ENCODE data around the gene TUNAR. TPM values are rescaled to one million over a fixed set of nuclear protein-coding genes. Genes with fewer than 3 reads are reported as not detected.

The TUNAR gene
- polyA plus RNA-seq, 1 donor from 2014 or later: 33.2 TPM

DNA sequence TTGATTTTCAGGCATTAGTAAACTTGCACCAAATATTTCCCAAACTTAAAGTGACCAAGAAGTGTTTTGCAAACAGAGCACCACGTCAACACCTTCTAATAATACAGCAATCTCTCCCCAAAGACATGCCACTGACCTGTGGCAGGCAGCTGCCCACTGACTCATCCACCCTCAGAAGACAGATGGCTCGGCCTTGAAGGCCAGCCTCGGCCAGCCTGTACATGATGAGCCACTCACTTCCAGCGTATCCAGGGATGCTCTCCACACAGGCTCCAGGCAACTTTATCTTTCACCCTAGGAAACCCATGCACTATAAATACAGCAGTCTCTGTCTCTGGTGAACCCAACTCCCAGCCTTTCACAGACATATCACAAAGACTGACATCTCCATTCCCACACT lies 62.7 kb downstream of the TUNAR start:
- H3K27ac ChIP-seq (ENCODE audit: low read length): no peak overlapping the region
- H3K9ac ChIP-seq (ENCODE audit: low read length): no peak overlapping the region
- no peaks in the 10 kb centered on the region for H3K79me2 ChIP-seq (replicated peaks; ENCODE audit: insufficient read depth, low read length)
- H3K4me3 ChIP-seq (ENCODE audit: low read length): no peak overlapping the region
- no peaks in the 10 kb centered on the region for H3K27me3 ChIP-seq (ENCODE audit: insufficient read depth, low read depth, low read length)
- peaks cover 3% of the 10 kb centered on the region for H3K9me3 ChIP-seq (ENCODE audit: low read length)
- no peaks in the 10 kb centered on the region for H3K9me2 ChIP-seq (ENCODE audit: insufficient read depth, low read length)
- TF ChIP-seq EP300 (conservative IDR thresholded peaks at IDR 0.05; ENCODE audit: poor library complexity, severe bottlenecking): no peak
- TF ChIP-seq EZH2 (IDR thresholded peaks at IDR 0.05; ENCODE audit: borderline replicate concordance, insufficient read depth, low read length, poor library complexity, severe bottlenecking): no peak
- no peak overlapping the region for H3K4me2 ChIP-seq (ENCODE audit: low read length)
- no peak overlapping the region for H2AFZ ChIP-seq (ENCODE audit: low read depth, low read length)
- no peaks in the 10 kb centered on the region for H3K36me3 ChIP-seq (ENCODE audit: insufficient read depth, low read length)
- no peaks in the 10 kb centered on the region for H3F3A ChIP-seq (ENCODE audit: insufficient read depth, low read length, poor library complexity, severe bottlenecking)
- no peaks in the 10 kb centered on the region for H4K20me1 ChIP-seq (ENCODE audit: insufficient read depth)

DNA sequence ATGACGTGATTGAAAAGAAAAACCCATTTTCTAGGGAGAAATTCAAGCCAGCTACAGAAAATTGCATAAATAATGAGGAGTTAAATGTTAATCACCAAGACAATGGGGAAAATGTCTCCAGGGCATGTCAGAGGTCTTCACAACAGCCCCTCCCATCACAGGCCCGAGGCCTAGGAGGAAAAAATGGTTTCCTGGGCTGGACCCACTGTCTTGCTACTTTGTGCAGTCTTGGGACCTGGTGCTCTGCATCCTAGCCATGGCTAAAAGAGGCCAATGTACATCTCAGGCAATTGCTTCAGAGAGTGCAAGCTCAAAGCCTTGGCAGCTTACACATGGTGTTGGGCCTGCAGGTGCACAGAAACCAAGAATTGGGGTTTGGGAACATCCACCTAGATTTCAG lies 65.3 kb downstream of the TUNAR start:
- H4K20me1 ChIP-seq (ENCODE audit: insufficient read depth): no peaks in the 10 kb centered on the region
- H3K4me3 ChIP-seq (ENCODE audit: low read length): no peak overlapping the region
- H3K9me3 ChIP-seq (ENCODE audit: low read length): peaks cover 3% of the 10 kb centered on the region
- no peak overlapping the region for H2AFZ ChIP-seq (ENCODE audit: low read depth, low read length)
- H3K79me2 ChIP-seq (replicated peaks; ENCODE audit: insufficient read depth, low read length): no peaks in the 10 kb centered on the region
- no peak overlapping the region for H3K27ac ChIP-seq (ENCODE audit: low read length)
- H3F3A ChIP-seq (ENCODE audit: insufficient read depth, low read length, poor library complexity, severe bottlenecking): no peaks in the 10 kb centered on the region
- TF ChIP-seq SMC3 (conservative IDR thresholded peaks at IDR 0.05; ENCODE audit: poor library complexity) (no peak), TAF1 (IDR thresholded peaks at IDR 0.05; ENCODE audit: low read depth) (no peak), MXI1 (conservative IDR thresholded peaks at IDR 0.05; ENCODE audit: poor library complexity, severe bottlenecking) (no peak), EP300 (conservative IDR thresholded peaks at IDR 0.05; ENCODE audit: poor library complexity, severe bottlenecking) (no peak), POLR2AphosphoS5 (IDR thresholded peaks at IDR 0.05) (no peak), RAD21 (conservative IDR thresholded peaks at IDR 0.05) (no peak), EZH2 (IDR thresholded peaks at IDR 0.05; ENCODE audit: borderline replicate concordance, insufficient read depth, low read length, poor library complexity, severe bottlenecking) (no peak)
- TF ChIP-seq, protein P1, sequence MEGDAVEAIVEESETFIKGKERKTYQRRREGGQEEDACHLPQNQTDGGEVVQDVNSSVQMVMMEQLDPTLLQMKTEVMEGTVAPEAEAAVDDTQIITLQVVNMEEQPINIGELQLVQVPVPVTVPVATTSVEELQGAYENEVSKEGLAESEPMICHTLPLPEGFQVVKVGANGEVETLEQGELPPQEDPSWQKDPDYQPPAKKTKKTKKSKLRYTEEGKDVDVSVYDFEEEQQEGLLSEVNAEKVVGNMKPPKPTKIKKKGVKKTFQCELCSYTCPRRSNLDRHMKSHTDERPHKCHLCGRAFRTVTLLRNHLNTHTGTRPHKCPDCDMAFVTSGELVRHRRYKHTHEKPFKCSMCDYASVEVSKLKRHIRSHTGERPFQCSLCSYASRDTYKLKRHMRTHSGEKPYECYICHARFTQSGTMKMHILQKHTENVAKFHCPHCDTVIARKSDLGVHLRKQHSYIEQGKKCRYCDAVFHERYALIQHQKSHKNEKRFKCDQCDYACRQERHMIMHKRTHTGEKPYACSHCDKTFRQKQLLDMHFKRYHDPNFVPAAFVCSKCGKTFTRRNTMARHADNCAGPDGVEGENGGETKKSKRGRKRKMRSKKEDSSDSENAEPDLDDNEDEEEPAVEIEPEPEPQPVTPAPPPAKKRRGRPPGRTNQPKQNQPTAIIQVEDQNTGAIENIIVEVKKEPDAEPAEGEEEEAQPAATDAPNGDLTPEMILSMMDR (IDR thresholded peaks at IDR 0.05; ENCODE audit: poor library complexity, severe bottlenecking): no peak
- TF ChIP-seq, protein P2, sequence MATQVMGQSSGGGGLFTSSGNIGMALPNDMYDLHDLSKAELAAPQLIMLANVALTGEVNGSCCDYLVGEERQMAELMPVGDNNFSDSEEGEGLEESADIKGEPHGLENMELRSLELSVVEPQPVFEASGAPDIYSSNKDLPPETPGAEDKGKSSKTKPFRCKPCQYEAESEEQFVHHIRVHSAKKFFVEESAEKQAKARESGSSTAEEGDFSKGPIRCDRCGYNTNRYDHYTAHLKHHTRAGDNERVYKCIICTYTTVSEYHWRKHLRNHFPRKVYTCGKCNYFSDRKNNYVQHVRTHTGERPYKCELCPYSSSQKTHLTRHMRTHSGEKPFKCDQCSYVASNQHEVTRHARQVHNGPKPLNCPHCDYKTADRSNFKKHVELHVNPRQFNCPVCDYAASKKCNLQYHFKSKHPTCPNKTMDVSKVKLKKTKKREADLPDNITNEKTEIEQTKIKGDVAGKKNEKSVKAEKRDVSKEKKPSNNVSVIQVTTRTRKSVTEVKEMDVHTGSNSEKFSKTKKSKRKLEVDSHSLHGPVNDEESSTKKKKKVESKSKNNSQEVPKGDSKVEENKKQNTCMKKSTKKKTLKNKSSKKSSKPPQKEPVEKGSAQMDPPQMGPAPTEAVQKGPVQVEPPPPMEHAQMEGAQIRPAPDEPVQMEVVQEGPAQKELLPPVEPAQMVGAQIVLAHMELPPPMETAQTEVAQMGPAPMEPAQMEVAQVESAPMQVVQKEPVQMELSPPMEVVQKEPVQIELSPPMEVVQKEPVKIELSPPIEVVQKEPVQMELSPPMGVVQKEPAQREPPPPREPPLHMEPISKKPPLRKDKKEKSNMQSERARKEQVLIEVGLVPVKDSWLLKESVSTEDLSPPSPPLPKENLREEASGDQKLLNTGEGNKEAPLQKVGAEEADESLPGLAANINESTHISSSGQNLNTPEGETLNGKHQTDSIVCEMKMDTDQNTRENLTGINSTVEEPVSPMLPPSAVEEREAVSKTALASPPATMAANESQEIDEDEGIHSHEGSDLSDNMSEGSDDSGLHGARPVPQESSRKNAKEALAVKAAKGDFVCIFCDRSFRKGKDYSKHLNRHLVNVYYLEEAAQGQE (IDR thresholded peaks at IDR 0.05; ENCODE audit: borderline replicate concordance): no peak
- no peaks in the 10 kb centered on the region for H3K36me3 ChIP-seq (ENCODE audit: insufficient read depth, low read length)
- H3K27me3 ChIP-seq (ENCODE audit: insufficient read depth, low read depth, low read length): no peaks in the 10 kb centered on the region
- no peak overlapping the region for H3K4me2 ChIP-seq (ENCODE audit: low read length)
- no peaks in the 10 kb centered on the region for H3K9me2 ChIP-seq (ENCODE audit: insufficient read depth, low read length)
- H3K9ac ChIP-seq (ENCODE audit: low read length): no peak overlapping the region

GRCh38 chr14:95943699-95944098 lies 67.1 kb downstream of the TUNAR start:
- Histone ChIP-seq H3K27me3 (ENCODE audit: insufficient read depth, low read depth, low read length) (no peaks in the 10 kb centered on the region), H3K36me3 (ENCODE audit: insufficient read depth, low read length) (no peaks in the 10 kb centered on the region), H3K9ac (ENCODE audit: low read length) (peak overlapping the region; percentile 27), H3K9me3 (ENCODE audit: low read length) (peaks cover 3% of the 10 kb centered on the region), H2AFZ (ENCODE audit: low read depth, low read length) (peak overlapping the region; percentile 41), H3K4me3 (ENCODE audit: low read length) (peak overlapping the region; percentile 36), H3K79me2 (replicated peaks; ENCODE audit: insufficient read depth, low read length) (no peaks in the 10 kb centered on the region), H3K9me2 (ENCODE audit: insufficient read depth, low read length) (no peaks in the 10 kb centered on the region), H3F3A (ENCODE audit: insufficient read depth, low read length, poor library complexity, severe bottlenecking) (no peaks in the 10 kb centered on the region), H4K20me1 (ENCODE audit: insufficient read depth) (no peaks in the 10 kb centered on the region), H3K27ac (ENCODE audit: low read length) (peak overlapping the region; percentile 59), H3K4me2 (ENCODE audit: low read length) (peak overlapping the region; percentile 68)
- TF ChIP-seq SMC3 (conservative IDR thresholded peaks at IDR 0.05; ENCODE audit: poor library complexity): no peak
- TF ChIP-seq TAF1 (IDR thresholded peaks at IDR 0.05; ENCODE audit: low read depth): no peak
- no peak for TF ChIP-seq EZH2 (IDR thresholded peaks at IDR 0.05; ENCODE audit: borderline replicate concordance, insufficient read depth, low read length, poor library complexity, severe bottlenecking)
- TF ChIP-seq, protein P2 (IDR thresholded peaks at IDR 0.05; ENCODE audit: borderline replicate concordance): no peak
- TF ChIP-seq MXI1 (conservative IDR thresholded peaks at IDR 0.05; ENCODE audit: poor library complexity, severe bottlenecking): no peak
- TF ChIP-seq POLR2AphosphoS5 (IDR thresholded peaks at IDR 0.05): no peak
- TF ChIP-seq, protein P1 (IDR thresholded peaks at IDR 0.05; ENCODE audit: poor library complexity, severe bottlenecking): no peak
- TF ChIP-seq EP300 (conservative IDR thresholded peaks at IDR 0.05; ENCODE audit: poor library complexity, severe bottlenecking): no peak
- no peak for TF ChIP-seq RAD21 (conservative IDR thresholded peaks at IDR 0.05)
